IPS DF 6.9 (cell line): ENCODE data around the gene KCNQ1OT1.
A peak's percentile ranks its signal among the peaks of the same experiment; 100 is the strongest.

Experiments
- DNase-seq: peaks from one replicate; pipeline ENCODE4 v3.0.0-alpha.2; 2013; ENCODE audit warnings: low read depth, low spot score
- H3K27ac ChIP-seq: one replicate; pipeline ENCODE4 v1.5.1; 2013; ENCODE audit warnings: low read length, control low read depth
- H3K27me3 ChIP-seq: 2 replicates; pipeline ENCODE4 v1.6.1; 2013; ENCODE audit warnings: mild to moderate bottlenecking, low read length; ENCODE audit not compliant: control insufficient read depth, insufficient read depth
- H3K36me3 ChIP-seq: 2 replicates; pipeline ENCODE4 v1.6.1; 2013; ENCODE audit warnings: low read length; ENCODE audit not compliant: control insufficient read depth, insufficient read depth
- H3K4me1 ChIP-seq: 2 replicates; pipeline ENCODE4 v1.6.1; 2013; ENCODE audit warnings: low read length; ENCODE audit not compliant: control insufficient read depth, insufficient read depth
- H3K4me3 ChIP-seq: 2 replicates; pipeline ENCODE4 v1.5.1; 2013; ENCODE audit warnings: mild to moderate bottlenecking, low read length
- H3K9me3 ChIP-seq: 2 replicates; pipeline ENCODE4 v1.6.1; 2013; ENCODE audit warnings: low read length, inconsistent platforms; ENCODE audit not compliant: control insufficient read depth, insufficient read depth
- WGBS: extraction: QIAGEN DNeasy Blood & Tissue Kit; methylation state at CpG from one replicate; pipeline ENCODE4 v1.1.7; 2013; ENCODE audit warnings: mixed read lengths, missing lambda C conversion rate; ENCODE audit not compliant: insufficient read length, insufficient coverage; 5-methylcytosine and 5-hydroxymethylcytosine counted together

The KCNQ1OT1 gene

DNA sequence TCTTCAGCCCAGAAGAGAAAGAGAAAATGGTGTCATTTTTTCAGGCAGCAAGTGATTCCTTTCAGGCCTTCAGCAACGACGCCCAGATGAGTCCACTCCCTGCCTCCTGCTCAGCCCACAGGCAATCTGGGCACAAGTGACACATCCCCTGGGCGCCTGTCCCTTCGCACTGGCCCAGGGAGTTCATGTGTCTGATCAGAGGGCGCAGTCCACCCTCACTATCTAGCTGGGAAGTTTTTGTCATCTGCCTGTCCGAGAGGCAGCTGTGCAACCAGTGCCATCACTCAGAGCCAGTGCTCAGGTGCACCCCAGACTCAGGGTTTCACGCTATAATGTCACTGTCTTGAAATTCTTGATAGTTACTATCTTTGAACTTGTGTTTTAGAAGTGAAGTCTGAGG, 1.4 kb upstream of the KCNQ1OT1 start:
- Histone ChIP-seq H3K27ac (no peak overlapping the region), H3K36me3 (no peaks in the 10 kb centered on the region; the same call in 1 of the 2 replicates), H3K27me3 (no peaks in the 10 kb centered on the region; the same call in 1 of the 2 replicates), H3K4me1 (peaks cover 13% of the 10 kb centered on the region), H3K4me3 (no peak overlapping the region), H3K9me3 (no peaks in the 10 kb centered on the region)
- no peak for DNase-seq
- no CpG with 5 or more reads among the region's 7 CpGs for WGBS

DNA sequence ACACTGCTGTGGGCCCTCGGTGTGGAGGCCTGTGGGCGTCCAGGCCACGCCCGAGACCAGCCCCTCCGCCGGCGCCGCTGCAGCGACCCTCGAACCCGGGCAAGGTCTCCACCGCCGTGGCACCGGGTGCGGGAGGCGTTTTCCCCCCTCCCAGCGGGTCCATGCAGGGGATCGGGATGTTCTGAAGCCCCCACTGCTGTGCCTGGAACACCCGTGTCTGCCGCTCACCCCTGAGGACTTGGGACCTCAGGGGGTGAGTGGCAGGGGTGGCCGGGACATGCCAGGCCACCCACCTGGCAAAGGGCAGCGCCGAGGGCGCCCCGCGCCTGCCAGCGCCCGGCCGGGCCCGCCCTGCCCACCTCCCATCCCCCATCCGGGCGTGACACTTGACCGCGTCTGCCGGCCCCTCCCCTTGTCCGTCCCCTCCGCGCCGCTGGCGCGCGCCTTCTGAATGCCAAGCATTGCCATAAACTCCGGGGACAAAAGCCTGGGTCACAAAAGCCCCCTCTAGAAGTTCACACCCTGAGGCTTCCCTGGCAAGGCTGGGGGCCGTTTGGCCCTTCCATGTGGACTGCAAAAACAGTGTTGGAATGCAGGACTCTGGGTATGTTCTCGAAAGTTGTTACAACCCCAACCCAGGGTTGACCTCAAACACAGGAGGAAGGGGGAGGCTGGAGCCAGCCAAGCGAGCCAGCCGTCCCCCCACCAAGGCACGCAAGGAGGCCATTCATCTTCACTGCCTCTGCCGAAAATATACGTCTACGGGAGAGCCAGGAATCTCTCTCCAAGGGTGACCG, 819 bp upstream of the KCNQ1OT1 start:
- Histone ChIP-seq H3K4me3 (peak overlapping the region; percentile 36; the same call in 1 of the 2 replicates), H3K4me1 (peaks cover 14% of the 10 kb centered on the region), H3K36me3 (no peaks in the 10 kb centered on the region; the same call in 1 of the 2 replicates), H3K27ac (no peak overlapping the region), H3K9me3 (no peaks in the 10 kb centered on the region), H3K27me3 (no peaks in the 10 kb centered on the region; the same call in 1 of the 2 replicates)
- DNase-seq = no peak
- WGBS = no CpG with 5 or more reads among the region's 52 CpGs

DNA sequence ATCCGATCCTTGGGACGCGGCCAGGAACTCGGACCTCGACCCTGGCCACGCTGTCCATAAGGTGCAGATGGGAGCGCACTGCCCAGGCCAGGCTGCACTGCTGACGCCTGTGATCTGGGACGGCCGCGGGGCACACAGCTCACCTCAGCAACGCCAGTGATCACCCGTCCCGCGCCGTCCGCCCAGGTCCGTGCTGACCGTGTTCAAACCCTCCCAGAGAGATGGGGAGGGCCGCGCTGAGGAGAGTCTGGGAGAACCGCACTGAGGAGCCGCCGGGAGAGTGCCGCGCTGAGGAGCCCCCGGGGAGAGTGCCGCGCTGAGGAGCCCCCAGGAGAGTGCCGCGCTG, 636 bp downstream of the KCNQ1OT1 start:
- Histone ChIP-seq H3K9me3 (no peaks in the 10 kb centered on the region), H3K27ac (no peak overlapping the region), H3K27me3 (no peaks in the 10 kb centered on the region; the same call in 1 of the 2 replicates), H3K4me1 (peaks cover 16% of the 10 kb centered on the region), H3K36me3 (no peaks in the 10 kb centered on the region; the same call in 1 of the 2 replicates), H3K4me3 (peak overlapping the region; percentile 50; the same call in 1 of the 2 replicates)
- no CpG with 5 or more reads among the region's 31 CpGs for WGBS
- no peak for DNase-seq

DNA sequence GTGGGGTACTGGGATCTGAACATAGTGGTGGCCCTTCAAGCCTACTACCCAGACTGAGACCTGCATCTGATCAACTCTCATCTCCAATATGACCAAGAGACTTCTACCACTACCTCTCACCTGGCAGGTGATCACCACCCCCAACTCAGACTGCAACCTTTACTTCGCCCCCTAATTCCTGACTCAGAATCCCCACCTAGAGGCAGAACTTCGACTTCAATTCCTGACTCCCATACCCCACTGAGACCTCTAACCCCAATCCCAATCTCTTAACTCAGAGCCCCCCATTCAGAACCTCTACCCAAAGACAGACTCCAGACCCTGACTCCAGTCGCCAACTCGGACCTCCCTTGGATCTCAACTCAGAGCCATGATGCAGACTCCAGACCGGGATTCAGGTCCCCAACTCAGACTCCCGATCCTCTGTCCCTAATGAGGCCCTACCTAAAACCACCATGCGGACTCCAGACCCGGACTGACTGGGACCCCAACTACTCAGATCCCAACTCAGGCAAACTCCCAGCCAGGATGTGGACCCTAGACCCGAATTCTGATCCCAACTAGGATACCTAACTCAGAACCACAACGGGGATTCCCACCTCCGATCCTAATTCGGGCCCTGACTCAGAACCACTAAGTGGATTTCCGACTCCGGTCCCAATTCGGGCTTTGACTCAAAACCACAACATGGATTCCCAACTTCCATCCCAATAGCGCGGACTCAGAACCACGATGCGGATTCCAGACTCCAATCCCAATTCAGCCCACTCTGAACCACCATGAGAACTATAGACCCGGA, 1.2 kb downstream of the KCNQ1OT1 start:
- H3K27ac ChIP-seq = no peak overlapping the region

DNA sequence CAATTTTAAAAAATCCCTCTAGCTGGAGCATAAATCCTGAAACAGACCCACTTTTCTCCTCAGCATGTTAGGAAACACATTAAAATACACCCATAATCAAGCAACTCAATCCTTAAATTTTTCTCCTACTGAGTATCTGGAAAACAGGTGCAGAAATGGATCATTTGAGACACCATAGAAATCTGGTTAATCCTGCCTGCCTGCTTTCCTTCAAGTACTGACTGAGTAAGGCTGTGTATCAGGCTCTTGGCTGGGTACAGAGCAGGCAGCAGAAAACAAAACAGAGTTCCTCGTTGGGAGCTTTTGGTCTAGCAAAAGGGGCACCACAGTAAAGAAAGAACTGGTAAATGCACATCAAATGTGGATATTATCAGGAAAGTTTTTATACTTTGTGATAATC, 1.9 kb downstream of the KCNQ1OT1 start:
- Histone ChIP-seq H3K36me3 (no peaks in the 10 kb centered on the region; the same call in 1 of the 2 replicates), H3K4me3 (no peak overlapping the region), H3K4me1 (peaks cover 20% of the 10 kb centered on the region), H3K9me3 (no peaks in the 10 kb centered on the region), H3K27ac (no peak overlapping the region), H3K27me3 (no peaks in the 10 kb centered on the region; the same call in 1 of the 2 replicates)
- WGBS = no CpG with 5 or more reads among the region's 1 CpG
- no peak for DNase-seq

More for the DNA sequence above, 1.2 kb downstream of the KCNQ1OT1 start:
- WGBS = no CpG with 5 or more reads among the region's 20 CpGs
- Histone ChIP-seq H3K4me3 (peak overlapping the region; percentile 50; the same call in 1 of the 2 replicates), H3K4me1 (peaks cover 18% of the 10 kb centered on the region), H3K27me3 (no peaks in the 10 kb centered on the region; the same call in 1 of the 2 replicates), H3K36me3 (no peaks in the 10 kb centered on the region; the same call in 1 of the 2 replicates), H3K9me3 (no peaks in the 10 kb centered on the region)
- DNase-seq = no peak

DNA sequence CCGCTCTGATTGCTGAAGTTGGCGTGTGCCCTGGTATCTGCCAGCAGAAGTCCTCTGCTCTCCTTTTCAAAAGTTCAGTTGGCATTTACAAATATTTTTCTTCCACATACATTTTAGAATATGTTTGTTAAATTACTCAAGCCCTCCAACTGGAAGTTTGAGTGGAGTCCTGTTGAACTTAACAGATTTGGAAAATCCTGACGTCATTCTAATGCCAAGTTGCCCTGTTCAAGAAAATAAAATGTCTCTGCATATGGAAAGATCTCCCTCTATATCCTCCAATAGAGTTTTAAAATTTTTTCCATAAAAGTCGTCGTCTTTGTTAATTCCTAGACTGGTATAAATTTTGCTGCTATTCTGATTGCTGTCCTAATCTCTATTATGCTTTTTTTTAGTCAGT, 3.3 kb downstream of the KCNQ1OT1 start:
- peaks cover 27% of the 10 kb centered on the region for H3K4me1 ChIP-seq
- WGBS = no CpG with 5 or more reads among the region's 5 CpGs
- H3K27ac ChIP-seq = no peak overlapping the region
- no peaks in the 10 kb centered on the region for H3K27me3 ChIP-seq
- DNase-seq = no peak
- H3K36me3 ChIP-seq = no peaks in the 10 kb centered on the region; the same call in 1 of the 2 replicates
- no peak overlapping the region for H3K4me3 ChIP-seq
- no peaks in the 10 kb centered on the region for H3K9me3 ChIP-seq

DNA sequence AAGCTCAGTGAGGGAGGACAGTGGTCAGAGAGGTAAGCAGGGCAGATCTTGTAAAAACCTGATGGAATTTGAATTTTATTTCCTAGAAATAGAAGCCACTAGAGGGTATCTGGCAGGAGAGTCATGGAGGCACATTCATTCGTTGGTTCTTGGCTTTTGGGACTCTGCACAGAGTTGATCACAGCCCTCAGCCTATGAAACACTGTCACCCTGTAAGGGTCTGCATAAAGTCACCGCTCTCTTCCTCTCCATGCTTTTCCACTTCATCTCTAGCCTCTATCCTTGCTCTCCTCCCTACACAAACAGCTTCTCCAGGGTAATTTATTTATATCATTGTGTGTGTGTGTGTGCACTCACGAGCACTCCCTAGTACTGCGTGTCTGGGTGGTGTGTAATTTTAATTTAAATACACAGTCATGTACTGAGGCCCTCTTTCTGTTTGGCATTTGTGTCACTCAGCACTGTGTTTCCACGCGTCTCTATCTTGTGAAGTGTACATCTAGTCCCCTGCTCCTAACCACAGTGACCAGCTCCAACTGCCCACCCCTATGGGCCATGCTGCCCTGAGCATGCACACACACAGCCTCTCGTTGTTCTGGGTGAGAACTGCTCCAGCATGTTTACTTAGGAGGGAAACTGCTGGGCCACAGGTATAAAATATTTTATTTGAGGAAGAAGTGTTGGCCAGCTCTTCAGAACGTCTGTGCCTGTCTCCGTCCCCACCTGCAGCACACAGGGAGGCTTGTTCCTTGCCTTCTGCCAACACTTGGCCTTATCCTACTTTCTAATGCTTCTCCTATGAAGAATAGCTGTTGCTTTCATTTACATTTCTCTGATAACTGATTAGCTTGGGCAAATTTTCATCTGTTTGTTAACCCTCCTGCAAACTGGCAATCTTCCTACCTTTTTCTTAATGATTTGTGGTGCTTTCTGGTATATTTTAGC, 4.5 kb downstream of the KCNQ1OT1 start:
- no peak overlapping the region for H3K27ac ChIP-seq
- WGBS = no CpG with 5 or more reads among the region's 9 CpGs
- peaks cover 33% of the 10 kb centered on the region for H3K4me1 ChIP-seq
- H3K9me3 ChIP-seq = no peaks in the 10 kb centered on the region
- no peaks in the 10 kb centered on the region; the same call in 1 of the 2 replicates for H3K36me3 ChIP-seq
- no peaks in the 10 kb centered on the region for H3K27me3 ChIP-seq
- H3K4me3 ChIP-seq = no peak overlapping the region
- DNase-seq = no peak

DNA sequence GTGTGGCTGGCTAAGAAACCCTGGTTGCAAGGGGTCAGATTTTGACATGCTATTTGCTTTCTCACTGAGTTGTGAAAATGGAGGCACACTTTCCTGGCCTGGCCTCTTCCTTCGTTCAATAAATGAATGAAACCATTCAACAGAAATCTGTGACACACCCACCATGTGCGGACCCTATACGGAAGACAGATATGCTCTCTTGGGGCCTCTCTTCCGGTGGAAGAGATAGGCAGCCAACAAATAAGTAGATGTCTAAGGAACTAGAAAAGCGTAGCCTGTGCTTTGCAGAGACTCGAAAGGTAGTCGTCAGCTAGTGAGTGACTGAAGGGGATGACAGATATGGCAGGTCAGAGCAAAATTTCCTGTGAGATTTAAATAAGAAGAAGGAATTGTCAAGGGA, 5.3 kb downstream of the KCNQ1OT1 start:
- no peak for DNase-seq
- Histone ChIP-seq H3K9me3 (no peaks in the 10 kb centered on the region), H3K4me1 (peaks cover 39% of the 10 kb centered on the region), H3K27me3 (no peaks in the 10 kb centered on the region), H3K27ac (no peak overlapping the region), H3K36me3 (no peaks in the 10 kb centered on the region; the same call in 1 of the 2 replicates), H3K4me3 (no peak overlapping the region)
- WGBS = no CpG with 5 or more reads among the region's 7 CpGs

DNA sequence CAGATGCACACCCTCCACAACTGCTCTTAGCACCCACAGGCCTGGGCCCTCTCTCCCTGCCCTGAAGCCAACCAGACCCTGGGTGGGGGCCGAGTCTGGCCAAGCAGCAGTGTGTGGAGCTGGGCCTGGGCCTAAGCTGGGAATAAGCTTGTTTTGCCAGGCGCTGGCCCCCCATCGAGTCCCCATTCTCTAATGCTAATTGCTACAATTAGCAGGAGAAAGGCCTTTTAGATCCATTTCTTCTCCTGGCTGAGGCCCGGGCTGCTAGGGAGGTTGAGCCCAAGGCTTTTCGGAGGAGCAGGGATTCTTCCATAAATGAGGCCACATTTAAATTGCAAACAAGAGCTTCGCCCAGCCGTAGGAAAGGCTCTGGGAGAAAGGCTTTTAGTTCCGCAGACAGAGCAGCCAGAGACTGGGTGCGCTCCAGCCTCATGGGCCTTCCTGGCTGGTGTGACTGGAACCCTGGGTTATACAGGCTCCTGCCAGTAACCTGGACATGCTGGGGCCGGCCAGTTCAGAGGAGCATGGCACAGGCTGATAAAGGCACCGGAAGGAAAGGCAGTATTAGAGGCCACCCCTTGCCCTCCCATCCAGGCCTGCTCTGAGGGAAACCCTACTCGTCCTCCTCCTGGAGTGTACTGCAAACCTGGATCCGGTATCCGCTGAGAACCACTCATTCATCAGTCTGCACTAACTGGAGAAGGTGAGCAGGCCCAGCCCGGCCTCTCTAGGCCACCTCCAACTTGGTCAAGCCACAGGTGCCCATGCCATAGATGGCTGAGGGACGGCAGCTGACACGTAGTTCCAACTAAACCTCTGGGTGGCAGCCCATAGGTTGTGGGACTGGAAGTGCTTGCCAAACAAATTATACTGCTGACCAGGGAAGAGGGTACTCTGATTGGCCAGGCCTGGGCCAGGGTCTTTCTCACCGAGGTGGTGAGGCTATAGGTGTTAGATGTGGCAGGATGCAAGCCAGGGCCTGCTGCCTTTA, 6.2 kb downstream of the KCNQ1OT1 start:
- Histone ChIP-seq H3K36me3 (no peaks in the 10 kb centered on the region; the same call in 1 of the 2 replicates), H3K27ac (peak overlapping the region; percentile 60), H3K4me3 (no peak overlapping the region), H3K27me3 (no peaks in the 10 kb centered on the region), H3K9me3 (no peaks in the 10 kb centered on the region), H3K4me1 (peaks cover 43% of the 10 kb centered on the region)
- no CpG with 5 or more reads among the region's 18 CpGs for WGBS
- peak; percentile 85 for DNase-seq
